Esophagus squamous epithelium (tissue), 5 donors: Measurements from ENCODE around the gene EEPD1. TPM values are rescaled to one million over a fixed set of nuclear protein-coding genes. Genes with fewer than 3 reads are reported as not detected.
A peak's percentile ranks its signal among the peaks of the same experiment; 100 is the strongest.

Experiments
- DNase-seq: peaks from one replicate; lab custom pipeline; 2025; lab: John Stamatoyannopoulos, UW
- H3K27ac ChIP-seq, 4 donors: fragments of 200-600 bp; sonication (generic); one replicate each; pipeline ENCODE4 v1.5.1; 2016 to 2019; ENCODE audit warnings: mild to moderate bottlenecking in 1 of 4
- H3K27me3 ChIP-seq, 4 donors: fragments of 200-600 bp; sonication (generic); 1 replicate in 3 of 4; 2 replicates in 1 of 4; pipeline versions ENCODE4 v1.5.1 to v1.6.0; 2017 to 2021; ENCODE audit warnings: antibody characterized with exemption in 1 of 4
- H3K36me3 ChIP-seq, 3 donors: fragments of 200-600 bp; sonication (generic); one replicate each; pipeline ENCODE4 v1.5.1; 2016 to 2019
- H3K4me1 ChIP-seq, 3 donors: fragments of 200-600 bp; sonication (generic); one replicate each; pipeline ENCODE4 v1.5.1; 2017 to 2019
- H3K4me3 ChIP-seq, 4 donors: fragments of 200-600 bp; sonication (generic); 1 replicate in 3 of 4; 2 replicates in 1 of 4; pipeline ENCODE4 v1.5.1; 2016 to 2019; ENCODE audit warnings: mild to moderate bottlenecking in 2 of 4, moderate library complexity in 1 of 4
- H3K9me3 ChIP-seq, 3 donors: fragments of 200-600 bp; sonication (generic); one replicate each; pipeline ENCODE4 v1.5.1; 2016 to 2019
- POLR2A ChIP-seq, 4 donors: fragments of 450-650 bp; IDR thresholded peaks; one replicate each; pipeline ENCODE4 v1.6.1; 2017; ENCODE audit warnings: antibody characterized with exemption in 4 of 4, mild to moderate bottlenecking in 4 of 4, moderate library complexity in 3 of 4
- WGBS, 2 donors: methylation state at CpG; one replicate each; pipeline ENCODE4 v1.1.5; 2018; 5-methylcytosine and 5-hydroxymethylcytosine counted together
- intact Hi-C: fragments of 100-400 bp; cut with DNase I; formaldehyde crosslinking; loops from one replicate; pipeline ENCODE4 v1.15.0; 2022
- total RNA-seq, 4 donors: library from RNA; depleted of rRNA; stranded (reverse); fragments of >200 nt; gene quantifications; one replicate each; pipeline ENCODE4 v1.1.0, GENCODE V29; 2016
- TF ChIP-seq, protein P1 (sequence below), 6 experiments: fragments of 450-650 bp in 4 of 6; fragments of 200-600 bp in 2 of 6; sonication (generic) in 2 of 6; IDR thresholded peaks; one replicate each; pipeline ENCODE4 v1.5.1; 2016 to 2019; ENCODE audit warnings: antibody characterized with exemption in 6 of 6, mild to moderate bottlenecking in 4 of 6, moderate library complexity in 4 of 6
- donor health status: DM: yes; HTN: yes; CAD: no.

Gene EEPD1
- total RNA-seq, 4 donors from 2014 or later: 2.3 to 10.2 (median 4.8) TPM

DNA sequence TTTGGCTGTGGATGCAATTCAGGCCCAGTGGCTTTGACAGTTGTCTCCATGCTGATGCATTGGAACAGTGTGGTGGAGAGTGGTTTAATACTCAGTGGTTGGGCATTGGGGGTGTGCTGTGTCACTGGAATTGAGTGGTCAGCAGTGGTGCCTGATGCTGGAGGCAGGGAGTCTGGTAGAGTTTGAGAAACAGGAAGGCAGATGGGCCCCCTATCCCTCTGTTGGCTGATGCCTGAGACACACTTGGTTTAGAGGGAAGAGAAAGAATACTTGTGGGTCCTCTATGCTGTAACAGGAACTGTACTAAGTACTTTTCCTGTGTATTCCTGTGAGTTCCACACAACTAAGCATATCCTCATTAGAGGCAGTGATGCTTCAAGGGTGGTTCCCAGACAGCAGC lies 55.4 kb downstream of the EEPD1 start:
- H3K4me1 ChIP-seq: peaks cover 12 to 62% (median 21%) of the 10 kb centered on the region in 3 donors

DNA sequence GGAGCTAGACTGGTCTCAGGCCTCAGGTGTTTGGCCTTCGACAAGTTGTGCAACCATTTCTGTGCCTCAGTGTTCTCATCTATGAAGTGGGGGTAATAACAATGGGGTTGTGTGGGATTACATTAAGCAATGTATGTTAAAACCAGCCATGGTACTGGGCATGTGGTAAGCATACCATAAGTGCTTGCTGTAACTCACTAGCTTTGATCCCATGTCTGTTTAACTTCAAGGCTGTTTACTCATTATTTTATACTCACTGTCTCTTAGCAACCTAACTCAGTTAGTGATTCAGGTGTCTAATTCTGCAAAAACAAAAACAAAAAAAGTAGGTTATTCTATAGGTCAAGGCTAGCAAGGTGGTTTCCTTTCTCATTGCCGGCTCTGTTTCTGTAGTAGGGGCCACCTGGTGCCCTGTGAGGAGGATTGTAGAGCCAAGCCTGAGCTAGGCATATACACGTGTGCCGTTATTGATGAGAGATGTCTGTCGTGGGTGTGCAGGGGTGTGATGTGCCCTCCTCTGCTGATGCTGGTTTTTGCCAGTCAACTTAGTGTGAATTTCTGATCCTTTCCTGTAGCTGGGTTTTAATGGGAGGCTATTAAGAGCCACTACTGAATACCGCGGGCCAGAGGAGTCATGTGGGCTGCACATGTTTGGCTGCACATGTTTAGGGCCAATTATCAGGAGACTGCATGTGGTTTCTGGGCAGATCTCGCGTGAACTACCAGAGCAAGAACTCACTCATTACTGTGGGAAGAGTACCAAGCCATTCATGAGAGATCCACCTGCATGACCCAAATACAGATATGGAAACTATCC lies 56.2 kb downstream of the EEPD1 start:
- intact Hi-C loops: no loop called here
- no peak overlapping the region for H3K4me3 ChIP-seq
- no peaks in the 10 kb centered on the region for H3K27me3 ChIP-seq
- 78 to 88% methylated on average over 7 to 8 of the region's 9 CpGs for WGBS, 2 donors
- H3K36me3 ChIP-seq: no peaks in the 10 kb centered on the region
- H3K9me3 ChIP-seq: no peaks in the 10 kb centered on the region
- H3K4me1 ChIP-seq: peaks cover 12 to 58% (median 20%) of the 10 kb centered on the region in 3 donors
- H3K27ac ChIP-seq: peak overlapping the region in 3 of 4 donors; percentile 62 to 74 (median 74)
- no peak for DNase-seq
- no peak for TF ChIP-seq POLR2A (IDR thresholded peaks at IDR 0.05)
- TF ChIP-seq, protein P1, sequence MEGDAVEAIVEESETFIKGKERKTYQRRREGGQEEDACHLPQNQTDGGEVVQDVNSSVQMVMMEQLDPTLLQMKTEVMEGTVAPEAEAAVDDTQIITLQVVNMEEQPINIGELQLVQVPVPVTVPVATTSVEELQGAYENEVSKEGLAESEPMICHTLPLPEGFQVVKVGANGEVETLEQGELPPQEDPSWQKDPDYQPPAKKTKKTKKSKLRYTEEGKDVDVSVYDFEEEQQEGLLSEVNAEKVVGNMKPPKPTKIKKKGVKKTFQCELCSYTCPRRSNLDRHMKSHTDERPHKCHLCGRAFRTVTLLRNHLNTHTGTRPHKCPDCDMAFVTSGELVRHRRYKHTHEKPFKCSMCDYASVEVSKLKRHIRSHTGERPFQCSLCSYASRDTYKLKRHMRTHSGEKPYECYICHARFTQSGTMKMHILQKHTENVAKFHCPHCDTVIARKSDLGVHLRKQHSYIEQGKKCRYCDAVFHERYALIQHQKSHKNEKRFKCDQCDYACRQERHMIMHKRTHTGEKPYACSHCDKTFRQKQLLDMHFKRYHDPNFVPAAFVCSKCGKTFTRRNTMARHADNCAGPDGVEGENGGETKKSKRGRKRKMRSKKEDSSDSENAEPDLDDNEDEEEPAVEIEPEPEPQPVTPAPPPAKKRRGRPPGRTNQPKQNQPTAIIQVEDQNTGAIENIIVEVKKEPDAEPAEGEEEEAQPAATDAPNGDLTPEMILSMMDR (IDR thresholded peaks at IDR 0.05): no peak

More for the DNA sequence above, 55.4 kb downstream of the EEPD1 start:
- intact Hi-C loops: no loop called here
- TF ChIP-seq POLR2A (IDR thresholded peaks at IDR 0.05): no peak
- TF ChIP-seq, protein P1 (IDR thresholded peaks at IDR 0.05): no peak
- Histone ChIP-seq H3K4me3 (no peak overlapping the region), H3K27me3 (no peaks in the 10 kb centered on the region), H3K9me3 (no peaks in the 10 kb centered on the region), H3K27ac (peak overlapping the region; percentile 40 to 74 (median 68)), H3K36me3 (no peaks in the 10 kb centered on the region)
- DNase-seq: no peak

DNA sequence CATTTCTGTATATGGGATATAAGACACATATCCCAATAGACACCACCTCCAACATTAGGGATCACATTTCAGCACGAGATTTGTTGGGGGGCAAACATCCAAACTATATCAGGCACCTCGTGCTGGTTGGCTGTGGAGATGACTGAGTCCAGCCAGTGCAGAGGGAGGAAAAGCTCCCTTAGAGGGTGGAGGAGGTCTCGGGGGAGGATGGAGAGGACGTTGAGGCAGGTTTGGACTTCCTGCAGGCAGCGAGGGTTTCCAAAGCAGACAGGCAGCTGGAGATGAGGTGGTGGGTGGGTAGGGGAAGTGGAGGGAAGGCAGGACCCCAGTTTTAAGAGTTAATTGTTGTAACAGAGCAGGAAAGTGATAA lies 56.7 kb downstream of the EEPD1 start:
- no peak for TF ChIP-seq POLR2A (IDR thresholded peaks at IDR 0.05)
- TF ChIP-seq, protein P1 (IDR thresholded peaks at IDR 0.05): no peak
- 52 to 55% methylated on average over 5 of the region's 5 CpGs for WGBS, 2 donors
- no peak for DNase-seq
- no peak overlapping the region for H3K4me3 ChIP-seq
- intact Hi-C loops: no loop called here
- H3K27me3 ChIP-seq: no peaks in the 10 kb centered on the region
- H3K4me1 ChIP-seq: peaks cover 12 to 54% (median 20%) of the 10 kb centered on the region in 3 donors
- no peaks in the 10 kb centered on the region for H3K36me3 ChIP-seq
- H3K27ac ChIP-seq: peak overlapping the region in 3 of 4 donors; percentile 26 to 74 (median 36)
- no peaks in the 10 kb centered on the region for H3K9me3 ChIP-seq

DNA sequence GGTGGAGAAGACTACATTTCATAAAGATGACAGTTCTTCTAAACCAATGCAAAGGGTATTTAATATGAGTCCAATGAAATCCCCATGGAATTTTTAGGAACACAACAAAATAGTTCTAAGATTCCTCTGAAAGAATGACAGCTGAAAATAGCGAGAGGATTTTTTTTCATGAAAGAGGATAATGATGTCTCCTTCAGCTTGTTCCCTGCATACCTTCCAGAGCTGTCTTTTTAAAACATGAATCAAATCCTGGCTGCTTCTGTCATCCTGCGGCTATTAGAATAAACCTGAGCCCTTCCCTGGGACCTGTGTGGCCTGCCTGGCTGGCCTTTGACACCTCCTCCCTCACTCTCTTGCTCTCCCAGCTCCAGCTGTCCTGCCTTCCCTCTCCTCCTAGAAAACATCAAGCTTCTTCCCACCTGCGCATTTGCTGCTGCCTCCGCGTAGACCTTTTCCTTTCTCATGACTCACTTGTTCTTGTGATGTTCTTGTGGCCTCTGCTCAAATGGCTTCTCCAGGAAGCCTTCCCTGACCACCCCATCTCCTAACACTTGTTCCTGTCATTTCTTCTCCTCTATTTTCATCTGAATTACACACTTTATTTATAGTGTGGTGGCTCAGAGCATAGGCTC lies 57.4 kb downstream of the EEPD1 start:
- Histone ChIP-seq H3K4me3 (no peak overlapping the region), H3K9me3 (no peaks in the 10 kb centered on the region), H3K36me3 (no peaks in the 10 kb centered on the region), H3K27me3 (no peaks in the 10 kb centered on the region), H3K4me1 (peaks cover 12 to 57% (median 25%) of the 10 kb centered on the region in 3 donors), H3K27ac (peak overlapping the region in 3 of 4 donors; percentile 44 to 74 (median 45))
- TF ChIP-seq POLR2A (IDR thresholded peaks at IDR 0.05): no peak
- TF ChIP-seq, protein P1 (IDR thresholded peaks at IDR 0.05): no peak
- DNase-seq: no peak
- 66 to 76% methylated on average over 5 of the region's 5 CpGs for WGBS, 2 donors
- intact Hi-C loops: no loop called here
